Activated CD8-positive, alpha-beta T cell treated with anti-CD3 and anti-CD28 coated beads for 36 hours (primary cell): ENCODE results near the gene GZMB. TPM values are rescaled to one million over a fixed set of nuclear protein-coding genes. Genes with fewer than 3 reads are reported as not detected.
A peak's percentile ranks its signal among the peaks of the same experiment; 100 is the strongest.

ENCODE experiments used
- ATAC-seq: fragments of 200-7000 bp; cut with Tn5 transposase; one replicate; pipeline ENCODE4 v1.10.0; 2021; ENCODE audit warnings: mild to moderate bottlenecking, moderate library complexity
- CTCF ChIA-PET: fragments of 350-600 bp; sonication (Branson Sonifier 250); formaldehyde crosslinking; loops from one replicate; lab custom pipeline; 2021; ENCODE audit warnings: antibody characterized with exemption; lab: Charles Lee
- POLR2A ChIA-PET: fragments of 350-600 bp; sonication (Branson Sonifier 250); formaldehyde crosslinking; loops from one replicate; lab custom pipeline; 2021; ENCODE audit warnings: antibody characterized with exemption; lab: Charles Lee
- DNase-seq: peaks from one replicate; pipeline ENCODE4 v3.0.0-alpha.2; 2020
- H3K27ac Mint-ChIP-seq: one replicate; pipeline ENCODE4 v1.8.0; 2021; ENCODE audit warnings: mild to moderate bottlenecking, mixed read lengths
- H3K27me3 Mint-ChIP-seq: one replicate; pipeline ENCODE4 v1.8.0; 2021; ENCODE audit warnings: mixed read lengths
- H3K36me3 Mint-ChIP-seq: one replicate; pipeline ENCODE4 v1.8.0; 2021; ENCODE audit warnings: low read depth, mixed read lengths
- H3K4me1 Mint-ChIP-seq: one replicate; pipeline ENCODE4 v1.8.0; 2021; ENCODE audit warnings: low read depth, mixed read lengths
- H3K4me3 Mint-ChIP-seq: one replicate; pipeline ENCODE4 v1.8.0; 2021; ENCODE audit warnings: mild to moderate bottlenecking, moderate library complexity, mixed read lengths
- H3K9me3 Mint-ChIP-seq: one replicate; pipeline ENCODE4 v1.8.0; 2021; ENCODE audit warnings: mixed read lengths
- CTCF ChIP-seq: fragments of 200-600 bp; IDR thresholded peaks from one replicate; pipeline ENCODE4 v1.8.0; 2022; ENCODE audit warnings: antibody characterized with exemption, mild to moderate bottlenecking
- intact Hi-C: fragments of 100-400 bp; cut with micrococcal nuclease; formaldehyde crosslinking; loops from one replicate; pipeline ENCODE4 v1.10.0; 2022
- total RNA-seq, 2 experiments: library from RNA; stranded (reverse); gene quantifications; one replicate each; pipeline ENCODE4 v1.2.3, GENCODE V29; 2021

GZMB gene
- total RNA-seq, 2 experiments from 2014 or later: 1,751 to 1,779 TPM

GRCh38 chr14:24630872-24631477 lies 3.0 kb downstream of the GZMB start:
- intact Hi-C loops: loop anchor here (5.0 kb wide), 1 partner anchor 61 kb away; no protein-coding TSS in a partner anchor
- CTCF ChIA-PET: interaction anchor here (0.8 to 4.0 kb wide), 5 partner anchors 22 to 78 kb away, joined by 3 to 20 read pairs (median 3); no protein-coding TSS in a partner anchor

GRCh38 chr14:24630087-24630871 lies 3.7 kb downstream of the GZMB start:
- H3K9me3 Mint-ChIP-seq: peaks cover 2% of the 10 kb centered on the region
- peak overlapping the region; percentile 93 for H3K4me3 Mint-ChIP-seq
- DNase-seq (no peak), ATAC-seq (peak; percentile 12)
- ChIA-PET CTCF (interaction anchor here (0.8 to 1.4 kb wide), 4 partner anchors 22 to 79 kb away, joined by 3 read pairs; no protein-coding TSS in a partner anchor), POLR2A (interaction anchor here (1.1 to 1.7 kb wide), 5 partner anchors 18 to 50 kb away, joined by 3 to 6 read pairs (median 5); partner anchors contain the start of gene GZMH)
- peaks cover 42% of the 10 kb centered on the region for H3K4me1 Mint-ChIP-seq
- peaks cover 51% of the 10 kb centered on the region for H3K36me3 Mint-ChIP-seq
- peak overlapping the region; percentile 95 for H3K27ac Mint-ChIP-seq
- no peak for TF ChIP-seq CTCF
- no peaks in the 10 kb centered on the region for H3K27me3 Mint-ChIP-seq
- intact Hi-C loops: loop anchor here (5.0 kb wide), 1 partner anchor 62 kb away; no protein-coding TSS in a partner anchor

More at GRCh38 chr14:24630872-24631477, 3.0 kb downstream of the GZMB start:
- H3K4me3 Mint-ChIP-seq: peak overlapping the region; percentile 93
- peak overlapping the region; percentile 95 for H3K27ac Mint-ChIP-seq
- H3K9me3 Mint-ChIP-seq: peaks cover 2% of the 10 kb centered on the region
- POLR2A ChIA-PET: interaction anchor here (1.1 to 1.7 kb wide), 5 partner anchors 18 to 49 kb away, joined by 3 to 6 read pairs (median 5); partner anchors contain the start of gene GZMH
- H3K36me3 Mint-ChIP-seq: peaks cover 51% of the 10 kb centered on the region
- TF ChIP-seq CTCF: no peak
- DNase-seq (no peak), ATAC-seq (no peak)
- H3K4me1 Mint-ChIP-seq: peaks cover 43% of the 10 kb centered on the region
- no peaks in the 10 kb centered on the region for H3K27me3 Mint-ChIP-seq

GRCh38 chr14:24629521-24629920 lies 4.5 kb downstream of the GZMB start:
- no peaks in the 10 kb centered on the region for H3K27me3 Mint-ChIP-seq
- intact Hi-C loops: no loop called here
- peaks cover 51% of the 10 kb centered on the region for H3K36me3 Mint-ChIP-seq
- peak overlapping the region; percentile 95 for H3K27ac Mint-ChIP-seq
- no peak for ATAC-seq
- POLR2A ChIA-PET: interaction anchor here (1.2 kb wide), 1 partner anchor 20 kb away, joined by 3 read pairs; the partner anchor contains the start of gene GZMH
- H3K4me1 Mint-ChIP-seq: peaks cover 35% of the 10 kb centered on the region
- CTCF ChIA-PET: interaction anchor here (1.6 kb wide), 1 partner anchor 21 kb away, joined by 4 read pairs; no protein-coding TSS in a partner anchor
- H3K4me3 Mint-ChIP-seq: peak overlapping the region; percentile 93
- no peak for DNase-seq
- peaks cover 2% of the 10 kb centered on the region for H3K9me3 Mint-ChIP-seq
- TF ChIP-seq CTCF: no peak

GRCh38 chr14:24613747-24614146 lies 20.2 kb downstream of the GZMB start:
- Mint-ChIP-seq H3K36me3 (no peaks in the 10 kb centered on the region), H3K9me3 (peaks cover 8% of the 10 kb centered on the region), H3K4me1 (peaks cover 57% of the 10 kb centered on the region), H3K27ac (no peak overlapping the region), H3K4me3 (no peak overlapping the region), H3K27me3 (no peaks in the 10 kb centered on the region)
- ATAC-seq: no peak
- CTCF ChIA-PET: interaction anchor here (1.4 to 3.9 kb wide), 3 partner anchors 8 to 48 kb away, joined by 4 to 18 read pairs (median 5); partner anchors contain the start of gene GZMB
- POLR2A ChIA-PET: interaction anchor here (1.0 kb wide), 1 partner anchor 50 kb away, joined by 3 read pairs; no protein-coding TSS in a partner anchor
- intact Hi-C loops: no loop called here
- no peak for DNase-seq
- no peak for TF ChIP-seq CTCF
